GM23338 (cell line): Measurements from ENCODE around the gene CNTNAP2. TPM values are rescaled to one million over a fixed set of nuclear protein-coding genes. Genes with fewer than 3 reads are reported as not detected.

Source experiments
- ATAC-seq: fragments of 200-7000 bp; cut with Tn5 transposase; 3 replicates; pipeline ENCODE4 v1.9.1; 2020
- DNase-seq: peaks from one replicate; pipeline ENCODE4 v3.0.0-alpha.2; 2015; ENCODE audit warnings: low spot score
- H2AFZ ChIP-seq: fragments of 200-600 bp; sonication (generic); 2 replicates; pipeline ENCODE4 v1.8.0; 2016; ENCODE audit warnings: antibody characterized with exemption, mild to moderate bottlenecking, moderate library complexity
- H3F3A ChIP-seq: fragments of 200-600 bp; sonication (generic); replicated peaks from 2 replicates; pipeline ENCODE4 v1.8.0; 2017; ENCODE audit warnings: antibody characterized with exemption, mixed run types, low read depth
- H3K27ac ChIP-seq: fragments of 200-600 bp; sonication (generic); 2 replicates; pipeline ENCODE4 v1.6.1; 2016; ENCODE audit warnings: low read depth
- H3K27me3 ChIP-seq: fragments of 200-600 bp; sonication (generic); 2 replicates; pipeline ENCODE4 v1.8.0; 2016; ENCODE audit warnings: mild to moderate bottlenecking, mixed run types, moderate library complexity; ENCODE audit not compliant: insufficient read depth
- H3K36me3 ChIP-seq: fragments of 200-600 bp; sonication (generic); 2 replicates; pipeline ENCODE4 v1.8.0; 2016; ENCODE audit warnings: mild to moderate bottlenecking; ENCODE audit not compliant: insufficient read depth
- H3K4me1 ChIP-seq: fragments of 200-600 bp; sonication (generic); 2 replicates; pipeline ENCODE4 v1.8.0; 2016; ENCODE audit warnings: mild to moderate bottlenecking, moderate library complexity; ENCODE audit not compliant: insufficient read depth
- H3K4me2 ChIP-seq: fragments of 200-600 bp; sonication (generic); 2 replicates; pipeline ENCODE4 v1.7.1; 2017; ENCODE audit warnings: mixed run types
- H3K4me3 ChIP-seq: fragments of 200-600 bp; sonication (generic); 2 replicates; pipeline ENCODE4 v1.6.1; 2016; ENCODE audit warnings: mixed run types
- H3K79me2 ChIP-seq: fragments of 200-600 bp; sonication (generic); replicated peaks from 2 replicates; pipeline ENCODE4 v1.8.0; 2017; ENCODE audit warnings: mild to moderate bottlenecking; ENCODE audit not compliant: insufficient read depth
- H3K9me2 ChIP-seq: fragments of 200-600 bp; sonication (generic); 2 replicates; pipeline ENCODE4 v1.8.0; 2017; ENCODE audit not compliant: insufficient read depth
- H4K20me1 ChIP-seq: fragments of 200-600 bp; sonication (generic); replicated peaks from 2 replicates; pipeline ENCODE4 v1.8.0; 2017; ENCODE audit warnings: mild to moderate bottlenecking; ENCODE audit not compliant: insufficient read depth
- H3K27ac Mint-ChIP-seq: 2 replicates; pipeline ENCODE4 v1.8.0; 2020; ENCODE audit warnings: inconsistent platforms, mild to moderate bottlenecking, moderate library complexity, mixed read lengths
- H3K27me3 Mint-ChIP-seq: 3 replicates; pipeline ENCODE4 v1.8.0; 2022; ENCODE audit warnings: low read depth, mild to moderate bottlenecking, moderate library complexity, mixed read lengths, inconsistent platforms; ENCODE audit not compliant: insufficient read depth, poor library complexity
- H3K36me3 Mint-ChIP-seq: 3 replicates; pipeline ENCODE4 v1.8.0; 2021; ENCODE audit warnings: low read depth, mild to moderate bottlenecking, inconsistent platforms, moderate library complexity, mixed read lengths
- H3K4me1 Mint-ChIP-seq: 3 replicates; pipeline ENCODE4 v1.8.0; 2020; ENCODE audit warnings: mild to moderate bottlenecking, inconsistent platforms, mixed read lengths
- H3K4me3 Mint-ChIP-seq: 3 replicates; pipeline ENCODE4 v1.8.0; 2021; ENCODE audit warnings: moderate library complexity, mild to moderate bottlenecking, inconsistent platforms, mixed read lengths
- H3K9me3 Mint-ChIP-seq: 3 replicates; pipeline ENCODE4 v1.8.0; 2020; ENCODE audit warnings: moderate library complexity, mild to moderate bottlenecking, inconsistent platforms, mixed read lengths
- CREB1 ChIP-seq: fragments of 250-450 bp; sonication (Bioruptor Pico); IDR thresholded peaks from 2 replicates; pipeline ENCODE4 v1.5.0; 2020; ENCODE audit warnings: low read depth, mild to moderate bottlenecking, moderate library complexity
- EZH2 ChIP-seq: fragments of 200-600 bp; sonication (generic); IDR thresholded peaks from one replicate; pipeline ENCODE4 v1.8.0; 2017; ENCODE audit warnings: antibody characterized with exemption, mild to moderate bottlenecking, low read depth; ENCODE audit not compliant: unreplicated experiment
- JUNB ChIP-seq: IDR thresholded peaks from one replicate; pipeline ENCODE4 v1.6.1; 2016; ENCODE audit warnings: antibody characterized with exemption; ENCODE audit not compliant: unreplicated experiment
- NANOG ChIP-seq: IDR thresholded peaks from 2 replicates; pipeline ENCODE4 v1.6.1; 2016; ENCODE audit warnings: antibody characterized with exemption, borderline replicate concordance
- STAT1 ChIP-seq: IDR thresholded peaks from one replicate; pipeline ENCODE4 v1.6.1; 2016; ENCODE audit warnings: antibody characterized with exemption; ENCODE audit not compliant: unreplicated experiment
- polyA plus RNA-seq: library from polyadenylated mRNA; unstranded; fragments of >200 nt; fragmentation: Nextera tagmentation; extraction: Ambion mirVana; gene quantifications from 2 replicates; pipeline ENCODE4 v1.2.1, GENCODE V29; 2016
- total RNA-seq: library from RNA; depleted of rRNA; stranded (reverse); fragments of >200 nt; shearing (Covaris generic); gene quantifications from 2 replicates; pipeline ENCODE4 v1.2.3, GENCODE V29; 2014
- TF ChIP-seq, protein P1 (sequence below): IDR thresholded peaks from 2 replicates; pipeline ENCODE4 v1.6.1; 2016; ENCODE audit warnings: antibody characterized with exemption
- TF ChIP-seq, protein P2 (sequence below): fragments of 250-450 bp; sonication (Bioruptor Pico); IDR thresholded peaks from 2 replicates; pipeline ENCODE4 v1.5.0; 2020; ENCODE audit warnings: mild to moderate bottlenecking, moderate library complexity
- TF ChIP-seq, protein P3 (sequence below), 2 experiments: fragments of 200-600 bp in 1 of 2; sonication (generic) in 1 of 2; conservative IDR thresholded peaks; 2 replicates each; pipeline versions ENCODE4 v1.5.1 to v1.6.1; 2016 to 2017; ENCODE audit warnings: antibody characterized with exemption in 2 of 2, low read depth in 2 of 2, mild to moderate bottlenecking in 2 of 2, moderate library complexity in 1 of 2
- TF ChIP-seq, protein P4 (sequence below): IDR thresholded peaks from one replicate; pipeline ENCODE4 v1.6.1; 2018; ENCODE audit warnings: antibody characterized with exemption; ENCODE audit not compliant: unreplicated experiment

CNTNAP2 gene
- total and polyA plus RNA-seq, 2 experiments from 2014 or later: 38.2 to 61.3 TPM

DNA sequence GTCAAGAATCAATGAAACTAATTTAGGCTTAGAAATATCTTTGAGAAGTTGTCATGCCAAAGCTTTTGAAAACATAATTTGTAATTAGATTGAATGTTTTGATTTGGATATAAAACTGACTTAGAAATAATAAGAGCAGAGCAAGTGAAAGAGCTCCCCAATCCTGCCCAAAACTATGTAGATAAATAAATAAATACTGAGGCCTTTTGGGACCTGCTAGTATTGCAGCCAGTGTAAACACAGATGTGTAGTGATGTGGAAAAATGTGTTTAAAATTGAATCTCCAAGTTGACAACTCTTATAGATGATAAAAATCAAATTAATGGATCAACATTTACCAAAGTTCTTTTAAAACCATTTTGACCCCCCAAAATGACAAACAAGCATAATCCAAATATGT is 896.1 kb downstream of the CNTNAP2 start:
- peaks cover 2% of the 10 kb centered on the region for H3K27me3 Mint-ChIP-seq

More for the DNA sequence above, 896.1 kb downstream of the CNTNAP2 start:
- no peak for DNase-seq
- H3K27me3 ChIP-seq: no peaks in the 10 kb centered on the region
- H3F3A ChIP-seq: no peaks in the 10 kb centered on the region
- ATAC-seq: no peak
- no peak for TF ChIP-seq JUNB
- TF ChIP-seq STAT1: no peak
- TF ChIP-seq, protein P1, sequence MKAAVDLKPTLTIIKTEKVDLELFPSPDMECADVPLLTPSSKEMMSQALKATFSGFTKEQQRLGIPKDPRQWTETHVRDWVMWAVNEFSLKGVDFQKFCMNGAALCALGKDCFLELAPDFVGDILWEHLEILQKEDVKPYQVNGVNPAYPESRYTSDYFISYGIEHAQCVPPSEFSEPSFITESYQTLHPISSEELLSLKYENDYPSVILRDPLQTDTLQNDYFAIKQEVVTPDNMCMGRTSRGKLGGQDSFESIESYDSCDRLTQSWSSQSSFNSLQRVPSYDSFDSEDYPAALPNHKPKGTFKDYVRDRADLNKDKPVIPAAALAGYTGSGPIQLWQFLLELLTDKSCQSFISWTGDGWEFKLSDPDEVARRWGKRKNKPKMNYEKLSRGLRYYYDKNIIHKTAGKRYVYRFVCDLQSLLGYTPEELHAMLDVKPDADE: no peak
- TF ChIP-seq CREB1 (CRISPR knock-in tag): no peak
- TF ChIP-seq, protein P2, sequence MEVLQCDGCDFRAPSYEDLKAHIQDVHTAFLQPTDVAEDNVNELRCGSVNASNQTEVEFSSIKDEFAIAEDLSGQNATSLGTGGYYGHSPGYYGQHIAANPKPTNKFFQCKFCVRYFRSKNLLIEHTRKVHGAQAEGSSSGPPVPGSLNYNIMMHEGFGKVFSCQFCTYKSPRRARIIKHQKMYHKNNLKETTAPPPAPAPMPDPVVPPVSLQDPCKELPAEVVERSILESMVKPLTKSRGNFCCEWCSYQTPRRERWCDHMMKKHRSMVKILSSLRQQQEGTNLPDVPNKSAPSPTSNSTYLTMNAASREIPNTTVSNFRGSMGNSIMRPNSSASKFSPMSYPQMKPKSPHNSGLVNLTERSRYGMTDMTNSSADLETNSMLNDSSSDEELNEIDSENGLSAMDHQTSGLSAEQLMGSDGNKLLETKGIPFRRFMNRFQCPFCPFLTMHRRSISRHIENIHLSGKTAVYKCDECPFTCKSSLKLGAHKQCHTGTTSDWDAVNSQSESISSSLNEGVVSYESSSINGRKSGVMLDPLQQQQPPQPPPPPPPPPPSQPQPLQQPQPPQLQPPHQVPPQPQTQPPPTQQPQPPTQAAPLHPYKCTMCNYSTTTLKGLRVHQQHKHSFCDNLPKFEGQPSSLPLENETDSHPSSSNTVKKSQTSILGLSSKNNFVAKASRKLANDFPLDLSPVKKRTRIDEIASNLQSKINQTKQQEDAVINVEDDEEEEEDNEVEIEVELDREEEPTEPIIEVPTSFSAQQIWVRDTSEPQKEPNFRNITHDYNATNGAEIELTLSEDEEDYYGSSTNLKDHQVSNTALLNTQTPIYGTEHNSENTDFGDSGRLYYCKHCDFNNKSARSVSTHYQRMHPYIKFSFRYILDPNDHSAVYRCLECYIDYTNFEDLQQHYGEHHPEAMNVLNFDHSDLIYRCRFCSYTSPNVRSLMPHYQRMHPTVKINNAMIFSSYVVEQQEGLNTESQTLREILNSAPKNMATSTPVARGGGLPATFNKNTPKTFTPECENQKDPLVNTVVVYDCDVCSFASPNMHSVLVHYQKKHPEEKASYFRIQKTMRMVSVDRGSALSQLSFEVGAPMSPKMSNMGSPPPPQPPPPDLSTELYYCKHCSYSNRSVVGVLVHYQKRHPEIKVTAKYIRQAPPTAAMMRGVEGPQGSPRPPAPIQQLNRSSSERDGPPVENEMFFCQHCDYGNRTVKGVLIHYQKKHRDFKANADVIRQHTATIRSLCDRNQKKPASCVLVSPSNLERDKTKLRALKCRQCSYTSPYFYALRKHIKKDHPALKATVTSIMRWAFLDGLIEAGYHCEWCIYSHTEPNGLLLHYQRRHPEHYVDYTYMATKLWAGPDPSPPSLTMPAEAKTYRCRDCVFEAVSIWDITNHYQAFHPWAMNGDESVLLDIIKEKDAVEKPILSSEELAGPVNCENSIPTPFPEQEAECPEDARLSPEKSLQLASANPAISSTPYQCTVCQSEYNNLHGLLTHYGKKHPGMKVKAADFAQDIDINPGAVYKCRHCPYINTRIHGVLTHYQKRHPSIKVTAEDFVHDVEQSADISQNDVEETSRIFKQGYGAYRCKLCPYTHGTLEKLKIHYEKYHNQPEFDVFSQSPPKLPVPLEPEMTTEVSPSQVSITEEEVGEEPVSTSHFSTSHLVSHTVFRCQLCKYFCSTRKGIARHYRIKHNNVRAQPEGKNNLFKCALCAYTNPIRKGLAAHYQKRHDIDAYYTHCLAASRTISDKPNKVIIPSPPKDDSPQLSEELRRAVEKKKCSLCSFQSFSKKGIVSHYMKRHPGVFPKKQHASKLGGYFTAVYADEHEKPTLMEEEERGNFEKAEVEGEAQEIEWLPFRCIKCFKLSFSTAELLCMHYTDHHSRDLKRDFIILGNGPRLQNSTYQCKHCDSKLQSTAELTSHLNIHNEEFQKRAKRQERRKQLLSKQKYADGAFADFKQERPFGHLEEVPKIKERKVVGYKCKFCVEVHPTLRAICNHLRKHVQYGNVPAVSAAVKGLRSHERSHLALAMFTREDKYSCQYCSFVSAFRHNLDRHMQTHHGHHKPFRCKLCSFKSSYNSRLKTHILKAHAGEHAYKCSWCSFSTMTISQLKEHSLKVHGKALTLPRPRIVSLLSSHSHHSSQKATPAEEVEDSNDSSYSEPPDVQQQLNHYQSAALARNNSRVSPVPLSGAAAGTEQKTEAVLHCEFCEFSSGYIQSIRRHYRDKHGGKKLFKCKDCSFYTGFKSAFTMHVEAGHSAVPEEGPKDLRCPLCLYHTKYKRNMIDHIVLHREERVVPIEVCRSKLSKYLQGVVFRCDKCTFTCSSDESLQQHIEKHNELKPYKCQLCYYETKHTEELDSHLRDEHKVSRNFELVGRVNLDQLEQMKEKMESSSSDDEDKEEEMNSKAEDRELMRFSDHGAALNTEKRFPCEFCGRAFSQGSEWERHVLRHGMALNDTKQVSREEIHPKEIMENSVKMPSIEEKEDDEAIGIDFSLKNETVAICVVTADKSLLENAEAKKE (CRISPR knock-in tag): no peak
- TF ChIP-seq, protein P3, sequence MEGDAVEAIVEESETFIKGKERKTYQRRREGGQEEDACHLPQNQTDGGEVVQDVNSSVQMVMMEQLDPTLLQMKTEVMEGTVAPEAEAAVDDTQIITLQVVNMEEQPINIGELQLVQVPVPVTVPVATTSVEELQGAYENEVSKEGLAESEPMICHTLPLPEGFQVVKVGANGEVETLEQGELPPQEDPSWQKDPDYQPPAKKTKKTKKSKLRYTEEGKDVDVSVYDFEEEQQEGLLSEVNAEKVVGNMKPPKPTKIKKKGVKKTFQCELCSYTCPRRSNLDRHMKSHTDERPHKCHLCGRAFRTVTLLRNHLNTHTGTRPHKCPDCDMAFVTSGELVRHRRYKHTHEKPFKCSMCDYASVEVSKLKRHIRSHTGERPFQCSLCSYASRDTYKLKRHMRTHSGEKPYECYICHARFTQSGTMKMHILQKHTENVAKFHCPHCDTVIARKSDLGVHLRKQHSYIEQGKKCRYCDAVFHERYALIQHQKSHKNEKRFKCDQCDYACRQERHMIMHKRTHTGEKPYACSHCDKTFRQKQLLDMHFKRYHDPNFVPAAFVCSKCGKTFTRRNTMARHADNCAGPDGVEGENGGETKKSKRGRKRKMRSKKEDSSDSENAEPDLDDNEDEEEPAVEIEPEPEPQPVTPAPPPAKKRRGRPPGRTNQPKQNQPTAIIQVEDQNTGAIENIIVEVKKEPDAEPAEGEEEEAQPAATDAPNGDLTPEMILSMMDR (conservative IDR thresholded peaks at IDR 0.05; ENCODE audit: low read depth in 2 of 2): no peak
- TF ChIP-seq NANOG: no peak
- TF ChIP-seq, protein P4, sequence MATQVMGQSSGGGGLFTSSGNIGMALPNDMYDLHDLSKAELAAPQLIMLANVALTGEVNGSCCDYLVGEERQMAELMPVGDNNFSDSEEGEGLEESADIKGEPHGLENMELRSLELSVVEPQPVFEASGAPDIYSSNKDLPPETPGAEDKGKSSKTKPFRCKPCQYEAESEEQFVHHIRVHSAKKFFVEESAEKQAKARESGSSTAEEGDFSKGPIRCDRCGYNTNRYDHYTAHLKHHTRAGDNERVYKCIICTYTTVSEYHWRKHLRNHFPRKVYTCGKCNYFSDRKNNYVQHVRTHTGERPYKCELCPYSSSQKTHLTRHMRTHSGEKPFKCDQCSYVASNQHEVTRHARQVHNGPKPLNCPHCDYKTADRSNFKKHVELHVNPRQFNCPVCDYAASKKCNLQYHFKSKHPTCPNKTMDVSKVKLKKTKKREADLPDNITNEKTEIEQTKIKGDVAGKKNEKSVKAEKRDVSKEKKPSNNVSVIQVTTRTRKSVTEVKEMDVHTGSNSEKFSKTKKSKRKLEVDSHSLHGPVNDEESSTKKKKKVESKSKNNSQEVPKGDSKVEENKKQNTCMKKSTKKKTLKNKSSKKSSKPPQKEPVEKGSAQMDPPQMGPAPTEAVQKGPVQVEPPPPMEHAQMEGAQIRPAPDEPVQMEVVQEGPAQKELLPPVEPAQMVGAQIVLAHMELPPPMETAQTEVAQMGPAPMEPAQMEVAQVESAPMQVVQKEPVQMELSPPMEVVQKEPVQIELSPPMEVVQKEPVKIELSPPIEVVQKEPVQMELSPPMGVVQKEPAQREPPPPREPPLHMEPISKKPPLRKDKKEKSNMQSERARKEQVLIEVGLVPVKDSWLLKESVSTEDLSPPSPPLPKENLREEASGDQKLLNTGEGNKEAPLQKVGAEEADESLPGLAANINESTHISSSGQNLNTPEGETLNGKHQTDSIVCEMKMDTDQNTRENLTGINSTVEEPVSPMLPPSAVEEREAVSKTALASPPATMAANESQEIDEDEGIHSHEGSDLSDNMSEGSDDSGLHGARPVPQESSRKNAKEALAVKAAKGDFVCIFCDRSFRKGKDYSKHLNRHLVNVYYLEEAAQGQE: no peak
- no peak for TF ChIP-seq EZH2
- no peaks in the 10 kb centered on the region for H3K36me3 Mint-ChIP-seq
- no peak overlapping the region for H3K27ac Mint-ChIP-seq
- no peak overlapping the region for H3K4me3 Mint-ChIP-seq
- H3K9me3 Mint-ChIP-seq: peaks cover 4% of the 10 kb centered on the region; the same call in 2 of the 3 replicates
- no peak overlapping the region for H3K27ac ChIP-seq
- H3K79me2 ChIP-seq: no peaks in the 10 kb centered on the region
- no peak overlapping the region for H2AFZ ChIP-seq
- H3K4me2 ChIP-seq: no peak overlapping the region
- H3K4me3 ChIP-seq: no peak overlapping the region
- H3K36me3 ChIP-seq: no peaks in the 10 kb centered on the region
- H4K20me1 ChIP-seq: no peaks in the 10 kb centered on the region
- H3K9me2 ChIP-seq: no peaks in the 10 kb centered on the region
- no peaks in the 10 kb centered on the region for H3K4me1 Mint-ChIP-seq
- H3K4me1 ChIP-seq: no peaks in the 10 kb centered on the region
